OCI-LY1 (cell line): ENCODE results near the gene LGR5.

Experiments used
- H2AFZ ChIP-seq: fragments of 200-600 bp; sonication (generic), shearing (Covaris generic); 2 replicates; pipeline ENCODE4 v1.6.0; 2014; ENCODE audit warnings: antibody characterized with exemption, mild to moderate bottlenecking, low read length
- H3F3A ChIP-seq: fragments of 200-600 bp; sonication (generic), shearing (Covaris generic); 2 replicates; pipeline ENCODE4 v1.6.0; 2014; ENCODE audit warnings: mild to moderate bottlenecking, antibody characterized with exemption, low read length, moderate library complexity; ENCODE audit not compliant: insufficient read depth
- H3K27ac ChIP-seq: fragments of 200-600 bp; sonication (generic); 2 replicates; pipeline ENCODE4 v1.5.1; 2014; ENCODE audit warnings: low read length, mixed run types, mild to moderate bottlenecking, low read depth; ENCODE audit not compliant: poor library complexity, severe bottlenecking
- H3K27me3 ChIP-seq: fragments of 200-600 bp; sonication (generic); 2 replicates; pipeline ENCODE4 v1.6.0; 2014; ENCODE audit warnings: antibody characterized with exemption, mild to moderate bottlenecking, low read length, moderate library complexity; ENCODE audit not compliant: insufficient read depth
- H3K36me3 ChIP-seq: fragments of 200-600 bp; sonication (generic); 2 replicates; pipeline ENCODE4 v1.6.1; 2014; ENCODE audit warnings: mild to moderate bottlenecking, antibody characterized with exemption, low read length, moderate library complexity, mixed read lengths; ENCODE audit not compliant: insufficient read depth
- H3K4me1 ChIP-seq: fragments of 200-600 bp; sonication (generic); 2 replicates; pipeline ENCODE4 v1.5.1; 2014; ENCODE audit warnings: mild to moderate bottlenecking, low read length, moderate library complexity; ENCODE audit not compliant: insufficient read depth, severe bottlenecking
- H3K4me2 ChIP-seq: fragments of 200-600 bp; sonication (generic), shearing (Covaris generic); 2 replicates; pipeline ENCODE4 v1.6.1; 2014; ENCODE audit warnings: low read length
- H3K4me3 ChIP-seq: fragments of 200-600 bp; sonication (generic); 2 replicates; pipeline ENCODE4 v1.5.1; 2014; ENCODE audit warnings: low read length, low read depth, mild to moderate bottlenecking, mixed read lengths; ENCODE audit not compliant: poor library complexity, severe bottlenecking
- H3K79me2 ChIP-seq: fragments of 200-600 bp; shearing (Covaris generic); 2 replicates; pipeline ENCODE4 v1.6.1; 2016; ENCODE audit warnings: mixed run types, low read length, mixed read lengths; ENCODE audit not compliant: insufficient read depth
- H3K9ac ChIP-seq: fragments of 200-600 bp; sonication (generic), shearing (Covaris generic); 2 replicates; pipeline ENCODE4 v1.6.1; 2014; ENCODE audit warnings: mild to moderate bottlenecking, low read length, mixed read lengths
- H3K9me2 ChIP-seq: fragments of 200-600 bp; sonication (generic), shearing (Covaris generic); 2 replicates; pipeline ENCODE4 v1.6.1; 2014; ENCODE audit warnings: low read depth, mild to moderate bottlenecking, low read length, mixed read lengths
- H3K9me3 ChIP-seq: fragments of 200-600 bp; shearing (Covaris generic); 2 replicates; pipeline ENCODE4 v1.6.1; 2014; ENCODE audit warnings: low read length, mixed read lengths
- H4K20me1 ChIP-seq: fragments of 200-600 bp; sonication (generic), shearing (Covaris generic); 2 replicates; pipeline ENCODE4 v1.6.0; 2016; ENCODE audit warnings: mild to moderate bottlenecking, low read length; ENCODE audit not compliant: insufficient read depth
- CTCF ChIP-seq: fragments of 200-600 bp; sonication (generic), shearing (Covaris generic); IDR thresholded peaks from 2 replicates; pipeline ENCODE4 v1.5.1; 2017; ENCODE audit warnings: mild to moderate bottlenecking, antibody characterized with exemption, low read length, moderate library complexity, mixed read lengths
- EZH2 ChIP-seq: fragments of 200-600 bp; sonication (generic), shearing (Covaris generic); IDR thresholded peaks from 2 replicates; pipeline ENCODE4 v1.8.0; 2017; ENCODE audit warnings: borderline replicate concordance, mixed run types, mild to moderate bottlenecking, antibody characterized with exemption, low read length, moderate library complexity, mixed read lengths

LGR5 gene

GRCh38 chr12:71576496-71576895 is 136.9 kb downstream of the LGR5 start:
- Histone ChIP-seq H3K36me3 (no peaks in the 10 kb centered on the region), H3K9ac (no peak overlapping the region), H3F3A (no peaks in the 10 kb centered on the region), H3K79me2 (no peaks in the 10 kb centered on the region), H3K9me2 (no peaks in the 10 kb centered on the region), H3K27ac (no peak overlapping the region), H3K9me3 (no peaks in the 10 kb centered on the region), H3K27me3 (no peaks in the 10 kb centered on the region), H4K20me1 (no peaks in the 10 kb centered on the region), H3K4me2 (no peak overlapping the region), H3K4me3 (no peak overlapping the region), H2AFZ (no peak overlapping the region), H3K4me1 (no peaks in the 10 kb centered on the region)
- TF ChIP-seq CTCF (no peak), EZH2 (no peak)

GRCh38 chr12:71578694-71579258 is 139.2 kb downstream of the LGR5 start:
- no peaks in the 10 kb centered on the region for H3K79me2 ChIP-seq
- H3K9me3 ChIP-seq: no peaks in the 10 kb centered on the region
- H3K9ac ChIP-seq: no peak overlapping the region
- no peak for TF ChIP-seq CTCF
- no peak for TF ChIP-seq EZH2
- no peak overlapping the region for H3K27ac ChIP-seq
- no peaks in the 10 kb centered on the region for H3K27me3 ChIP-seq
- no peak overlapping the region for H3K4me3 ChIP-seq
- H2AFZ ChIP-seq: no peak overlapping the region
- no peaks in the 10 kb centered on the region for H3K9me2 ChIP-seq
- no peaks in the 10 kb centered on the region for H3K4me1 ChIP-seq
- H3K4me2 ChIP-seq: no peak overlapping the region
- H3F3A ChIP-seq: no peaks in the 10 kb centered on the region
- no peaks in the 10 kb centered on the region for H3K36me3 ChIP-seq
- H4K20me1 ChIP-seq: no peaks in the 10 kb centered on the region

- Histone ChIP-seq H3K9me3 (no peaks in the 10 kb centered on the region), H4K20me1 (no peaks in the 10 kb centered on the region), H3K9ac (no peak overlapping the region), H3K79me2 (no peaks in the 10 kb centered on the region), H3K36me3 (no peaks in the 10 kb centered on the region), H3F3A (no peaks in the 10 kb centered on the region), H2AFZ (no peak overlapping the region), H3K4me2 (no peak overlapping the region), H3K4me1 (no peaks in the 10 kb centered on the region), H3K9me2 (no peaks in the 10 kb centered on the region), H3K4me3 (no peak overlapping the region), H3K27me3 (no peaks in the 10 kb centered on the region), H3K27ac (no peak overlapping the region)
- no peak for TF ChIP-seq EZH2
- no peak for TF ChIP-seq CTCF
Measured at GRCh38 chr12:71581206-71581605, 141.6 kb downstream of the LGR5 start.
